ELR (cell line): ENCODE results near the gene ZNF764.
"Not testable (repeated sequence)": the region's sequence is repeated elsewhere in the genome, so short reads cannot be mapped to it uniquely, and the experiment has no call there.

Experiments used
- DNase-seq: peaks from one replicate; pipeline ENCODE4 v3.0.0-alpha.2; 2015; ENCODE audit warnings: low read depth

Gene ZNF764

GRCh38 chr16:30557957-30558788, at the start of gene ZNF764:
Gene ZNF764 (minus strand): TSS chr16:30558374. CDS start chr16:30558182, 192 bp downstream.
- DNase-seq, result peak; percentile 99

GRCh38 chr16:30606004-30606403, 47.8 kb upstream of the ZNF764 start:
- no peak for DNase-seq

GRCh38 chr16:30605158-30605557, 47.0 kb upstream of the ZNF764 start:
- no peak for DNase-seq

DNA sequence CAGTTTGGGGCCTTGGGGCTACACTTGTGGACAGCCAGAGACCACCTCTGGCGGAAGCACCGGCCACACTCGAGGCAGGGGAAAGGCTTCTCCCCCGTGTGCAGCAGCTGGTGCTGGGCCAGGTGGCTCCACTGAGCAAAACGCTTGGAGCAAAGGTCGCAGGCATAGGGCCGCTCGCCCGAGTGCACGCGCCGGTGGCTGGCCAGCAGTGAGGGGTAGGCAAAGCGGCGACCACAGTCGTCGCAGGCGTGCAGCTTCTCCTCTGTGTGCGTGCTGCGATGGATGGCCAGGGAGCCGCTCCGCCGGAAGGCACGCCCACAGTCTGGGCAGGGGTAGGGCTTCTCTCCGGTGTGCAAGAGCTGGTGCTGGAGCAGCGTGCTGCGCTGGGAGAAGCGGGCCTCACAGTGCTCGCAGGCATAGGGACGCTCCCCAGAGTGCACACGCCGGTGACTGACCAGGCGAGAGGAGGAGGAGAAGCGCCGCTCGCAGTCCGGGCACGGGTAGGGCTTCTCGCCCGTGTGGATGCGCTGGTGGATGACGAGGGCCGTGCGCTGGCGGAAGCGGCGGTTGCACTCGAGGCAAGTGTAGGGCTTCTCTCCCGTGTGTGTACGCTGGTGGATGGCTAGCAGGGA, 46.3 kb upstream of the ZNF764 start:
- no peak for DNase-seq

DNA sequence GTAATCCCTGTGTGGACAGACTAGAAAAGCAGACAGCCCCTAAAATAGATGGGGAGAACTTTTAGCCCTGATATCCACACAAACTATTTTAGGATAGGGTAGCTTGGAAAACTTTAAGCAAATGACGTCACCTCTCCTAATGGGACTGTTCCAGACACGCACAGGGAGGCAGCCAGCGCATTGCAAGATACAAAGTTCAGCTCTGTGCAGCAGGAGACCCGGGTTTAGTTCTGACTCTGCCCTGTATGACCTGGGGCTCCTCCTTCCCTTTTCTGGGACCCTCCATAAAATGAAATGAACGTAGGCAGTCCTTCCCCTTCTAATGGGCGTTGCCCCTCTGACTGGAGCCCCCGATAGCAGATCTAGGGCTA, 45.8 kb upstream of the ZNF764 start:
- no peak for DNase-seq

GRCh38 chr16:30602616-30603277, 44.6 kb upstream of the ZNF764 start:
- peak; percentile 29 for DNase-seq

DNA sequence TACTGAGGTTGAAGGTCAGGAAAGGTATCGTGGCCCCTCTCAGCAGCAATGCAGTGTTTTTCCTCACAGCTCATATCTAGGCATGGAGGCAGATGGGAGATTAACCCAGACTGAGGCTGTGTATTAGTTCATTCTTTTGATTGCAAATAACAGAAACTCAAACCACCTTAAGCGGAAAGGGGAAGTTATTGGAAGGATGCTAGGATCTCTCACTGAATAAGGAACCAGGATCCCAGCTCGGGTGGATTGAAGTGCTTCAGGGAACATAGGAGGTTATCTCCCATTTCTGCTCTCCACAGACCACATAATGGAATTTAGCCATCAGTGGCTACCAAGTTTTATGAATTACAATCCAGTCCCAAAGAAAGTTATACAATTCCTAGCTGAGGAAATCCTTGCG, 43.8 kb upstream of the ZNF764 start:
- no peak for DNase-seq

- no peak for DNase-seq
Measured at GRCh38 chr16:30600929-30601328, 42.8 kb upstream of the ZNF764 start.

DNA sequence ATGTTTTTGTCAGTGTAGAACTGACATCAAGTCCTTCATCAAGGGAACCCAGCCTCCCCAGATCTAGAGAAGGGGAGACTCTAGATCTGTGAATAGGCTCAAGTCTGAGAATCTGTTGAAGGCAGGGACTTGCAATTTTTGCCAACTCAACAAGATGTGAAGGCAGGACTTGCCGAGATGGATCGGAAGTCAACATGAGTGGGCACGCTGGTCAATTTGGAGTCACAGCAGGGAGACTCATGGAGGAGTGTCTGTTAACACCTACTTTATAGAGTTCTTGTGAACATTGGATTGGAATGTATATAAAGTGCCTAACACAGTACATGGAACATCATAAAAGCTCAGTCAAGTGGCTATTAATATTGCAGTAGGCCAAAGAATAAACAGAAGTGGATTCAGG, 42.0 kb upstream of the ZNF764 start:
- DNase-seq, result no peak

GRCh38 chr16:30592871-30593270, 34.7 kb upstream of the ZNF764 start:
- no peak for DNase-seq

- DNase-seq, result not testable (repeated sequence)
Measured at GRCh38 chr16:30590869-30591268, 32.7 kb upstream of the ZNF764 start.

- not testable (repeated sequence) for DNase-seq
Measured at GRCh38 chr16:30589582-30589981, 31.4 kb upstream of the ZNF764 start.

GRCh38 chr16:30588651-30589050, 30.5 kb upstream of the ZNF764 start:
- DNase-seq, result no peak

GRCh38 chr16:30585400-30586191, 27.4 kb upstream of the ZNF764 start, which contains the start of gene ZNF785:
Gene ZNF785 (minus strand): TSS chr16:30585697. CDS start chr16:30585611, 86 bp downstream.
- peak; percentile 99 for DNase-seq

GRCh38 chr16:30585022-30585399, 26.8 kb upstream of the ZNF764 start:
- no peak for DNase-seq

- DNase-seq, result no peak
Measured at GRCh38 chr16:30582611-30583340, 24.6 kb upstream of the ZNF764 start.

DNA sequence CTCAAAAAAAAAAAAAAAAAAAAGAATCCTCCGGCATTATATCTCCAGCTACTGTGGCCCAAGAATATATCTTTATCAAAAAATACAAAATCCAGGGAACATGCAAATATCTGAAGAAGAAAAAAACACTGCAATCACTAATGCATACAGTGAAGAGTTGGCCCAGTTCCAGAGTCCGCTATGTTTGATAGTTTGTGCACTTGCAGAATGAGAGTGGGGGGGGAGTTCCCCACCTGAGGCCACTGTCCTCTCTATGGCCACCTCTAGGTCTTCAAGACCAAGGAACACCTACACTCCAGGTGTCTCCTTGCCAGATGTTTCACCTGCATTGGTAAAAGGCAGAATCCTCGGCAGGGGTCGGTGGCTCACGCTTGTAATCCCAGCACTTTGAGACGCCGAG, 23.3 kb upstream of the ZNF764 start:
- DNase-seq, result no peak

DNA sequence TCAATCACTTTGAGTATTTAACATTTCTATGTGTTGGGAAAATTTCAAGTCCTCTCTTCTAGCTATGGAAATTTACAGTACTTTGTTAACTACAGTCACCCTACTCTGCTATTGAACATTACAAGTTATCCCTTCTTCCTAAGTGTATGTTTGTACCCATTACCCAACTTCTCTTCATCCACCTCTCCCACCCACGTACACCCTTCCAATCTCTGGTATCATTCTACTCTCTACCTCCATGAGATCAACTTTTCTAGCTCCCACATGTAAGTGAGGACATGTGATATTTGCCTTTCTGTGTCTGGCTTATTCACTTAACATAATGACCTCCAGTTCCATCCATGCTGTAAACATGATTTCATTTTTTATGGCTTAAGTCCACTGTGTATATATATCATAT, 16.5 kb upstream of the ZNF764 start:
- no peak for DNase-seq

DNA sequence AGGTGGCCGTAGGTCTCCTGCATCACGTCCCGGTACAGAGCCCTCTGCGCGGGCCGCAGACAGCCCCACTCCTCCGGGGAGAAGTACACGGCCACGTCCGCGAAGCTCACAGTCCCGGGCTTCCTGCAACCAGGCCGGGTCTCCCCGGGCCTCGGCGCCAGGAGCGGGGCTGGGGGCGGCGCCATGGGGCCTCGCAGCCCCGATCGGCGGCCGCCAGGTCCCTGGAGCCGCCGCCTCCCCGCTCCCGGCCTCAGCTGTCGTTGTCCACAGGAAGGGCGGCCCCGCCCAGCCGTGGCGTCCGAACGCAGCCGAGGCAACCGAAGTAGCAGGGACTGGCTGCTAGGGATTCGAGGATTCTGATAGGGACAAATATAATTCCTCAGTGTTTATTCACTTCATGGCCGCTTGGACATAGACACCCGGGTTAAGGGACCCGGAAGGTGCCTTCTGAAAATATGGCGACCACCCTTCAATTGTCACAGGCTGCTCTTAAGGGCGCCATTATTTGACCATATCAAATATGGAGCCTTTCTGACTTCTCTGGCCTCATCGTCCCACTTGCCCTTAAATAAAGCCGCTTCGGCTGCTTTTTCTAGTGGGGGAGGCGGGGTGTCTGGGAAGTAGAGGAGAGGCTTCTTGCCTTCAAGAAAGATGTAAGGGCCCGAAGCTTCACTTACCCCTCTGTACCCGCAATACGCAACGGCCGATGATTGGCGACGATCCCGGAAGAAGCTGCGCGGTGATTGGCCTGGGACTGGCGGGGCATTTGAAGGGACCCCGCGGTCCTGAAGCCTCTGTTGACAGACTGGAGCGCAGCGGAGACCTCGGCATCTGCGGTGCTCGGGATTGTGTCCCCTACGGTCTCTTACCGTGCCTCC, 13.5 kb upstream of the ZNF764 start, which contains the start of gene ZNF688:
Gene ZNF688, minus strand, starts transcription at position 270 of the 878 bp plus-strand sequence. Its CDS starts 85 bp downstream, at position 185.
- peak; percentile 98 for DNase-seq
